ENCODE data around the gene GPR150. TPM values are rescaled to one million over a fixed set of nuclear protein-coding genes. Genes with fewer than 3 reads are reported as not detected.
A peak's percentile ranks its signal among the peaks of the same experiment; 100 is the strongest.

Gene GPR150
- total and polyA plus RNA-seq, 2 of the 13 experiments (the other 11 are each of a cell fraction or from before 2014, with no cell fraction given), result 0.03 TPM; not detected in 1

GRCh38 chr5:95620870-95621838 is 1.3 kb downstream of the GPR150 start (continued):
- TF ChIP-seq, protein P1, sequence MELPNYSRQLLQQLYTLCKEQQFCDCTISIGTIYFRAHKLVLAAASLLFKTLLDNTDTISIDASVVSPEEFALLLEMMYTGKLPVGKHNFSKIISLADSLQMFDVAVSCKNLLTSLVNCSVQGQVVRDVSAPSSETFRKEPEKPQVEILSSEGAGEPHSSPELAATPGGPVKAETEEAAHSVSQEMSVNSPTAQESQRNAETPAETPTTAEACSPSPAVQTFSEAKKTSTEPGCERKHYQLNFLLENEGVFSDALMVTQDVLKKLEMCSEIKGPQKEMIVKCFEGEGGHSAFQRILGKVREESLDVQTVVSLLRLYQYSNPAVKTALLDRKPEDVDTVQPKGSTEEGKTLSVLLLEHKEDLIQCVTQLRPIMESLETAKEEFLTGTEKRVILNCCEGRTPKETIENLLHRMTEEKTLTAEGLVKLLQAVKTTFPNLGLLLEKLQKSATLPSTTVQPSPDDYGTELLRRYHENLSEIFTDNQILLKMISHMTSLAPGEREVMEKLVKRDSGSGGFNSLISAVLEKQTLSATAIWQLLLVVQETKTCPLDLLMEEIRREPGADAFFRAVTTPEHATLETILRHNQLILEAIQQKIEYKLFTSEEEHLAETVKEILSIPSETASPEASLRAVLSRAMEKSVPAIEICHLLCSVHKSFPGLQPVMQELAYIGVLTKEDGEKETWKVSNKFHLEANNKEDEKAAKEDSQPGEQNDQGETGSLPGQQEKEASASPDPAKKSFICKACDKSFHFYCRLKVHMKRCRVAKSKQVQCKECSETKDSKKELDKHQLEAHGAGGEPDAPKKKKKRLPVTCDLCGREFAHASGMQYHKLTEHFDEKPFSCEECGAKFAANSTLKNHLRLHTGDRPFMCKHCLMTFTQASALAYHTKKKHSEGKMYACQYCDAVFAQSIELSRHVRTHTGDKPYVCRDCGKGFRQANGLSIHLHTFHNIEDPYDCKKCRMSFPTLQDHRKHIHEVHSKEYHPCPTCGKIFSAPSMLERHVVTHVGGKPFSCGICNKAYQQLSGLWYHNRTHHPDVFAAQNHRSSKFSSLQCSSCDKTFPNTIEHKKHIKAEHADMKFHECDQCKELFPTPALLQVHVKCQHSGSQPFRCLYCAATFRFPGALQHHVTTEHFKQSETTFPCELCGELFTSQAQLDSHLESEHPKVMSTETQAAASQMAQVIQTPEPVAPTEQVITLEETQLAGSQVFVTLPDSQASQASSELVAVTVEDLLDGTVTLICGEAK (IDR thresholded peaks at IDR 0.05), result no peak
- TF ChIP-seq, protein P1 (CRISPR knock-in tag; IDR thresholded peaks at IDR 0.05), result peak; percentile 53; the same call in 1 of the 2 replicates
- TF ChIP-seq ZNF766 (CRISPR knock-in tag; IDR thresholded peaks at IDR 0.05; ENCODE audit: borderline replicate concordance) (0 out of 2 replicates have a peak, but pooled peaks have one; percentile 64), ZNF343 (CRISPR knock-in tag; IDR thresholded peaks at IDR 0.05) (no peak), ZNF839 (CRISPR knock-in tag; IDR thresholded peaks at IDR 0.05; ENCODE audit: borderline replicate concordance) (no peak), ZNF704 (CRISPR knock-in tag; IDR thresholded peaks at IDR 0.05; ENCODE audit: borderline replicate concordance) (peak; percentile 76; the same call in 1 of the 2 replicates), GRHL1 (CRISPR knock-in tag; conservative IDR thresholded peaks at IDR 0.05) (no peak; the same call in 1 of the 2 replicates), ZBTB14 (CRISPR knock-in tag; IDR thresholded peaks at IDR 0.05) (peak; percentile 51)
- TF ChIP-seq, protein P2, sequence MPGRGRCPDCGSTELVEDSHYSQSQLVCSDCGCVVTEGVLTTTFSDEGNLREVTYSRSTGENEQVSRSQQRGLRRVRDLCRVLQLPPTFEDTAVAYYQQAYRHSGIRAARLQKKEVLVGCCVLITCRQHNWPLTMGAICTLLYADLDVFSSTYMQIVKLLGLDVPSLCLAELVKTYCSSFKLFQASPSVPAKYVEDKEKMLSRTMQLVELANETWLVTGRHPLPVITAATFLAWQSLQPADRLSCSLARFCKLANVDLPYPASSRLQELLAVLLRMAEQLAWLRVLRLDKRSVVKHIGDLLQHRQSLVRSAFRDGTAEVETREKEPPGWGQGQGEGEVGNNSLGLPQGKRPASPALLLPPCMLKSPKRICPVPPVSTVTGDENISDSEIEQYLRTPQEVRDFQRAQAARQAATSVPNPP (CRISPR knock-in tag; IDR thresholded peaks at IDR 0.05), result no peak
- TF ChIP-seq, protein P3, sequence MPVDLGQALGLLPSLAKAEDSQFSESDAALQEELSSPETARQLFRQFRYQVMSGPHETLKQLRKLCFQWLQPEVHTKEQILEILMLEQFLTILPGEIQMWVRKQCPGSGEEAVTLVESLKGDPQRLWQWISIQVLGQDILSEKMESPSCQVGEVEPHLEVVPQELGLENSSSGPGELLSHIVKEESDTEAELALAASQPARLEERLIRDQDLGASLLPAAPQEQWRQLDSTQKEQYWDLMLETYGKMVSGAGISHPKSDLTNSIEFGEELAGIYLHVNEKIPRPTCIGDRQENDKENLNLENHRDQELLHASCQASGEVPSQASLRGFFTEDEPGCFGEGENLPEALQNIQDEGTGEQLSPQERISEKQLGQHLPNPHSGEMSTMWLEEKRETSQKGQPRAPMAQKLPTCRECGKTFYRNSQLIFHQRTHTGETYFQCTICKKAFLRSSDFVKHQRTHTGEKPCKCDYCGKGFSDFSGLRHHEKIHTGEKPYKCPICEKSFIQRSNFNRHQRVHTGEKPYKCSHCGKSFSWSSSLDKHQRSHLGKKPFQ (CRISPR knock-in tag; IDR thresholded peaks at IDR 0.05; ENCODE audit: insufficient replicate concordance), result no peak
